Dermis blood vessel endothelial cell (primary cell): ENCODE results near the gene CAB39. TPM values are rescaled to one million over a fixed set of nuclear protein-coding genes. Genes with fewer than 3 reads are reported as not detected.
"Not testable (repeated sequence)": the region's sequence is repeated elsewhere in the genome, so short reads cannot be mapped to it uniquely, and the experiment has no call there.

ENCODE experiments used
- DNase-seq: peaks from one replicate; pipeline ENCODE4 v3.0.0; 2010
- total RNA-seq: library from RNA; depleted of rRNA; stranded (reverse); fragments of >200 nt; gene quantifications from 2 replicates; pipeline ENCODE4 v1.2.3, GENCODE V29; 2014

The CAB39 gene
- total RNA-seq, 1 donor from 2014 or later, result 71.0 TPM

GRCh38 chr2:230715201-230715600, 2.6 kb downstream of the CAB39 start:
- DNase-seq, result peak; percentile 51

DNA sequence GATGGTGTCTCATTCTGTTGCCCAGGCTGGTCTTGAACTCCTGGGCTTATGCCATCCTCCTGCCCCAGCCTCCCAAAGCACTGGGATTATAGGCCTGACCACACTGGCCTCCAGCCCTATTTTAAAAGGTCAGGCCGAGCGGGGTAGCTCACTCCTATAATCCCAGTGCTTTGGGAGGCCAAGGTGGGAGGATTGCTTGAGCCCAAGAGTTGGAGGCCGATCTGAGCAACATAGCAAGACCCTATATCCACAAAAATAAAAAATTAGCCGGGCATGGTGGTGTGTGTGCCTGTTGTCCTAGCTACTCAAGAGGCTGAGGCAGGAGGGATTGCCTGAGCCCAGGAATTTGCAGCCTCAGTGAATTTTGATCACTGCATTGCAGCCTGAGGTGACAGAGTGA, 3.9 kb downstream of the CAB39 start:
- DNase-seq, result no peak

GRCh38 chr2:230717600-230717999, 5.0 kb downstream of the CAB39 start:
- no peak for DNase-seq

DNA sequence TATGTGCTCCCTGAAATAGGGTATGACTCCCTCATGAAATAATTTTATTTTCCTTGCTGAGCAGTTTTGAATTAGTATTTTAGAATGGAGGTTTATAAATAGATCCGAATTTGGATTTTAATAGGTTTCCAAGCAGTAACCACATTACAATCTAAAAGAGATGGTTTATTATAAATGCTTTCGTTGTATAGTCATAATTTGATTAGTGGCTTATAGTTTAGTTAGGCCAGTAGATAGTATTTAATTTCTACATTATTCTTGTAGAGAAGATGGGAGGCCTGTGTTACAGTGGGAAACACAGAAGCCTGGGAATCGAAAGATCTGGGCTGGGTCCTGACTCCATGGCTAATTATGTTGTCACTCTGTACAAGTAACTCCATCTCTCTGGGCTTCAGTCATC, 6.7 kb downstream of the CAB39 start:
- no peak for DNase-seq

- no peak for DNase-seq
Observed at GRCh38 chr2:230721712-230722111, 9.1 kb downstream of the CAB39 start.

DNA sequence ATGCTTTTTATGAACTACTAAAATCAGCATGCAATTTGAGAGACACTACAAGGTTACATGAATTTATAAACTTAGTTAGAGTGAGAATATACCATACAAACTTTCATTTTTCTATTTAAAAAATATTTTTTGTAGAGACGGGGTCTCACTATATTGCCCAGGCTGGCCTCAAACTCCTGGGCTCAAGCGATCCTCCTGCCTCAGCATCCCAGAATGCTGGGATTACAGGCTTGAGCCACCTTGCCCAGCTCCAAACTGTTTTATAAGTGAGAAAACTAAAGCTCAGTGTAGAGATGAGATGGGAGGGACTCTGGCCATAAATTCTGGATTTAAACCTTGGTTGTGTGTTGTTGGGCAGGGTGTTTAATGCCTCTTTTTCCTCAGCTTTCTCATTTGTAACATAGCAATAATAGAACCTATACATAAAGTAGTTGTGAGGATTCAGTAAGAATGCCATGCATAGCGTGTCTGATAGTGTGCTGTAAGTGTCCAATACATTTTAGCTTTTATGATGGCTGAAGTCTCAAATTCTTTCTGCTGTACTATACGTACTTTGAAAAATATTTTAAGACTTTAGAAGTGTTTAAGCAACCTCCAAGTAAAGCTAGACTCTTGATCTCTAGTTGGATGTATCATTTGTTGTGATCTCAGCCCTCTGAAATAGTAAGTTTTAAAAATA, 9.7 kb downstream of the CAB39 start:
- DNase-seq, result no peak

GRCh38 chr2:230723363-230723762, 10.7 kb downstream of the CAB39 start:
- DNase-seq, result no peak

GRCh38 chr2:230724957-230725356, 12.3 kb downstream of the CAB39 start:
- not testable (repeated sequence) for DNase-seq

GRCh38 chr2:230731512-230731911, 18.9 kb downstream of the CAB39 start:
- no peak for DNase-seq

DNA sequence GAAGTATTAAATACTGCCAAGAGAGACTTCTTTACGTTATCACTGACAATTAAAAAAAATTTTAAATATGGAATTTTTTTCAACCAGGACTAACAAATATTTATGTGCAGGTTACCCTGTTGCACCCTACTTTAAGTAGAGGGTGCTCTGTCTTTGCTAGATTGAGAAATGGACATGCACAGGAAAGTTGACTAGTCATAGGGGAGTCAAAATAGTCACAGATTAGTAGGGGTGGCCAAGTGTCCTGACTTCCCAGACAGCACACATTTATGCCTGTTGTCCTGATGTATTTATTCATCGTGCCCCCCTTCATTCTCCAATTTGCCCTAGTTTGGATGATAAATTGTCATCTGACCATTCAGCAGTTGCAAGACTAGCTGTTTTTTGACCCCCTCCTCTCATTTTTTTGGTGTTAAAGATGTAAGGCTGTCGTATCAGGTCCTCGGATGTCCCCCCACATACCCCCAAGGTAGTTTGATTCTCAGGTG, 20.3 kb downstream of the CAB39 start:
- no peak for DNase-seq

DNA sequence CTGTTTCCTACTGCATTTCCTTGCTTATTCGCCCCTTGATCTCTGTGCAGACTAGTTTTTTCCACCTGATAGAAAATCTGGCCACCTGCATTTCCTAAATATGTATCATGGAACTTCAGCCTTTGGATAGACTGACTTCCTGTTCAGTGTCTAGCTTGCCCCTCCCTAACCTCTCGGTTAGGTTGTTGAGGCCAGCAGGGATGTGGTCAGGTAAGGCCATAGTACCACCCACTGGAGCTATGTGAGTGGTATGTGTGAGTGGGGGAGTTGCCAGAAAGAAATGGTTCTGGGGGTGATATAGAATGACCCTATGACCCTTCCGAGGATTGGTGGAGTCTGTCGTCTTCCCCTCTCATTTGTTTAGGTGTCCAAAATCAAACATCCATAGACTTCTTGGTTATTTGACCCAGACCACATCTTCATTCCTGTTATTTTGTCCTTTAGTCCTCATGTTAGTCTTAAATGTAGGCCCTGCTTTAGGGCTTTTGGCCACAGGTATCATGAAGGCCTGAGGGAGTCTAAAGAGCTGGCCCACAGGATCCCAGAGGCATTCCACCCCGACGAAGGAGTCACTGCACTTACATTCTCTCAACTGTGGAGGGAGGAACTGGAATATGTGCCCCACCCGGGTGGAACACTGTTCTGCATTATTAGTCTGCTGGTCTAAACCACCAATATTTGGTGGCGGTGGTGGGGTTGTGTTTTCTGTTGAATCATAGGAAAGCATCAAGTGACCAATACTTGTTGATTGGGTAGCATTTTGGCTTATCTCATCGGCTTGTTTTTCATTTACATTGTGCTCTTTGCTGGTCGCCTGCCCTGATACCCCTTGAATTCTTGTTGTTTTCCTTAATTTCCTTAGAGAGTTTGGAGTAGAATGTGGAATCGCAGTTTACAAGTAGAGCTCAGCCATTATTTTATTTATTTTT, 21.9 kb downstream of the CAB39 start:
- DNase-seq, result no peak

DNA sequence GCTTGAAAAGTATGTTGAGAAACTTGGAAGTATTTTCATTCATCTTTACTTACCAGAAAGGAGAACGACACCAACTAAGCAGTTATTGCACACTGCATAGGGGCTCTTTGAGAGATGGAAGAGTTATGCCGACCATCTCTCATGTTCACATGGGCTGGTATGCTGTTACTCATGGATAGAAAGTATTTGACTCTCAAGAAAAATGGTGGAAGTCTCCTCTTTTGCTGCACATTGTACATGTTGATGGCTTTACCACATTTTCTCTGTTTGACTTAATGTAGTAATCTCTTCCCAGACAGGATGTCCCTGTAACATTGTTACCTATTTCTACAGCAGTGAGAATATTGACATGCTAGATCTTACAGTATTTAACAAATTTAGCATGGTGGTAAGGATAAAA, 23.2 kb downstream of the CAB39 start:
- DNase-seq, result no peak

- no peak for DNase-seq
Observed at GRCh38 chr2:230737300-230737699, 24.7 kb downstream of the CAB39 start.

GRCh38 chr2:230737791-230738226, 25.2 kb downstream of the CAB39 start:
- no peak for DNase-seq

GRCh38 chr2:230738391-230738811, 25.8 kb downstream of the CAB39 start:
- DNase-seq, result peak; percentile 33

DNA sequence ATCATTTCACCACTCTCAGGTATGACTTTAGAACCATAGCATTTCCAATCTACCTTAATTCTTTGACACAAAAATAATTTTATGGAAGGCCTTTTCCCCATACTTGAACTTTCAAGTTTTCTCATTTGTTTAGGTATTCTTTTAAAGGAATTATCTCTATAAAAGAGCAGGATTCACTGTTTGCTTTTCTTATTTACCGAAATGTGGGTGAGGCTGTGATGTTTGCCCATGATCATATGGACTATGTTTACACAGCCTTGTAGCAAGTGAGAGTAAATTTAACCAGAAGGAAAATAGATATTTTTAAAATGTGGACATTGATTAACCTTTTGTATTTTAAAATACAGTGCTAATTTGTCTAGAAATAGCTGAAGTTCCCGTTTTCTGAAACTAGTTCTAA, 26.3 kb downstream of the CAB39 start:
- DNase-seq, result no peak

- no peak for DNase-seq
Observed at GRCh38 chr2:230739961-230740360, 27.3 kb downstream of the CAB39 start.

DNA sequence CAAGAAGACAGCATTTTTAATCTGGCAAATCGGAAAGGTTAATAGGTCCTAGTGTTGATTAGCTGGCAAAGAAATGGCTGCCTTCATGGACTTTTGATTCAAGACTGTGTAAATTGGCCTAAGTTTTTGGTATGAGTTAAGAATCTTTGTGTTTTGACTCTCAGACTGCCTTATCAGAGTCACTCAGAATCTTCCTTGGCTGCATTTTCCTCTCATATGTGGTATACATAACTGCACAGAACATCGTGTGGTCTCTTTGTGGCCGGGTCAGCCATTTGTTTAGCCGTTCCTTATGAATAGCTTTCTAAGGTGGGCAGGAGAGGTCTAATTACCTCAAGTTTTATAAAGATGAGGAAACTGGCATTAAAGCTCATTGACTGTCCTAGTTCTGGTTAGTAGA, 30.1 kb downstream of the CAB39 start:
- DNase-seq, result no peak

- no peak for DNase-seq
Observed at GRCh38 chr2:230746213-230746612, 33.6 kb downstream of the CAB39 start.

GRCh38 chr2:230748087-230748486, 35.4 kb downstream of the CAB39 start:
- DNase-seq, result peak; percentile 17

- peak; percentile 29 for DNase-seq
Observed at GRCh38 chr2:230749111-230749510, 36.5 kb downstream of the CAB39 start.

DNA sequence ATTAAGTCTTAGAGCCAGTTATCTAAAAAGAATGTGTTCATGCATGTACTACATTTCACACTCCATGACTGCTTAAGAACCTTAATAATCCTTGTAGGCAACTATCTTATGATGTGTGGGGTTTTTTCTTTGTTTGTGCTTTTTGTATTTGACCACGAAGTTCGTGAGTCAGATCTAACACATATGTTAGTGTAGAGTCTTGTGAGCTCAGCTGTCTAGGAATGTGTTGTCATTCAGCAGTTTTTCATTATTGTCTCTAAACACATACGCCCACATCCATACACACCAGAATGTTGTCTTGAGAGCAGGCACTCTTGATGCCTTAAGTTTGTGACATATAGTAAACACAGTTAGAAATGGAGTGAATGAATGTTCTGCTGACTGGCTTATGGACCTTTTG, 38.4 kb downstream of the CAB39 start:
- peak; percentile 42 for DNase-seq

GRCh38 chr2:230754200-230754599, 41.6 kb downstream of the CAB39 start:
- no peak for DNase-seq

GRCh38 chr2:230757476-230757875, 44.8 kb downstream of the CAB39 start:
- peak; percentile 89 for DNase-seq
